ENCODE results near the gene PLP2. TPM values are rescaled to one million over a fixed set of nuclear protein-coding genes. Genes with fewer than 3 reads are reported as not detected.
"Not testable (repeated sequence)": the region's sequence is repeated elsewhere in the genome, so short reads cannot be mapped to it uniquely, and the experiment has no call there.

PLP2 gene
- polyA plus RNA-seq, 1 donor = 148 TPM

GRCh38 chrX:49163555-49164419 lies 7.9 kb upstream of the PLP2 start:
- peak; percentile 91 for DNase-seq

GRCh38 chrX:49164589-49165360 lies 6.9 kb upstream of the PLP2 start:
- DNase-seq = no peak

- peak; percentile 56 for DNase-seq
Measured at GRCh38 chrX:49165901-49166881, 5.5 kb upstream of the PLP2 start.

GRCh38 chrX:49166914-49167739 lies 4.6 kb upstream of the PLP2 start:
- peak; percentile 54 for DNase-seq

GRCh38 chrX:49167740-49168108 lies 4.0 kb upstream of the PLP2 start:
- DNase-seq = no peak

GRCh38 chrX:49172280-49172780 lies 632 bp downstream of the PLP2 start:
- no peak for DNase-seq

GRCh38 chrX:49173544-49173943 lies 1.8 kb downstream of the PLP2 start:
- DNase-seq = not testable (repeated sequence)

- DNase-seq = no peak
Measured at GRCh38 chrX:49174723-49175122, 3.0 kb downstream of the PLP2 start.

- DNase-seq = no peak
Measured at GRCh38 chrX:49175435-49176274, 4.0 kb downstream of the PLP2 start.

- no peak for DNase-seq
Measured at GRCh38 chrX:49176421-49177326, 5.0 kb downstream of the PLP2 start.

GRCh38 chrX:49177338-49177833 lies 5.7 kb downstream of the PLP2 start:
- no peak for DNase-seq

GRCh38 chrX:49177873-49178480 lies 6.3 kb downstream of the PLP2 start:
- no peak for DNase-seq

GRCh38 chrX:49178537-49178936 lies 6.8 kb downstream of the PLP2 start:
- no peak for DNase-seq

GRCh38 chrX:49179358-49179757 lies 7.7 kb downstream of the PLP2 start:
- no peak for DNase-seq

- no peak for DNase-seq
Measured at GRCh38 chrX:49183701-49184281, 12.1 kb downstream of the PLP2 start.

GRCh38 chrX:49184294-49185281 lies 12.9 kb downstream of the PLP2 start:
- peak; percentile 51 for DNase-seq
